HepG2 (cell line): ENCODE results near the gene AHR. TPM values are rescaled to one million over a fixed set of nuclear protein-coding genes. Genes with fewer than 3 reads are reported as not detected.

Experiments
- ATAC-seq: fragments of 200-7000 bp; cut with Tn5 transposase; 3 replicates; pipeline ENCODE4 v1.9.1; 2020; ENCODE audit warnings: mild to moderate bottlenecking, moderate library complexity
- BruUV-seq: library from RNA; stranded (reverse); fragments of 400-500 nt; replicated peaks from 2 replicates; lab custom pipeline; 2021; lab: Mats Ljungman, UMichigan
- CTCF ChIA-PET: fragments of 300-600 bp; formaldehyde crosslinking; extraction: SDS; loops from one replicate; lab custom pipeline; 2021; ENCODE audit warnings: low total read pairs, inconsistent platforms, low intra/inter-chr PET ratio; lab: Yijun Ruan, JAX
- POLR2A ChIA-PET: fragments of 350-600 bp; sonication (Branson Sonifier 250); formaldehyde crosslinking; loops from one replicate; lab custom pipeline; 2020; ENCODE audit warnings: antibody characterized with exemption, inconsistent platforms; lab: Yijun Ruan, JAX
- DNase-seq: peaks from one replicate; pipeline ENCODE4 v3.0.0-alpha.2; 2015; ENCODE audit warnings: low spot score
- FAIRE-seq: peaks from 3 replicates; lab custom pipeline; 2011; peaks lifted over from hg19 to GRCh38; lab: Jason Lieb, UNC
- H2AFZ ChIP-seq: one replicate; pipeline ENCODE4 v1.6.1; 2011; ENCODE audit warnings: low read length, inconsistent platforms
- H3K27ac ChIP-seq: fragments of 300-600 bp; 3 replicates; pipeline ENCODE4 v1.8.0; 2011; ENCODE audit warnings: mixed run types, mild to moderate bottlenecking, mixed read lengths, low read length, inconsistent platforms; ENCODE audit not compliant: insufficient read depth; ENCODE audit errors: extremely low read length
- H3K27me3 ChIP-seq, 2 experiments: fragments of 200-600 bp in 1 of 2; 2 replicates in 1 of 2; 3 replicates in 1 of 2; pipeline versions ENCODE4 v1.6.0 to v1.8.0; 2011; ENCODE audit warnings: low read length in 2 of 2, mild to moderate bottlenecking in 2 of 2, moderate library complexity in 2 of 2, inconsistent platforms in 1 of 2; ENCODE audit not compliant: insufficient read depth in 2 of 2, control insufficient read depth in 1 of 2
- H3K36me3 ChIP-seq, 2 experiments: fragments of 200-600 bp in 1 of 2; replicated peaks in 1 of 2; 2 replicates in 1 of 2; 3 replicates in 1 of 2; pipeline versions ENCODE4 v1.5.1 to v1.8.0; 2011; ENCODE audit warnings: low read length in 2 of 2, inconsistent platforms in 1 of 2; ENCODE audit not compliant: insufficient read depth in 2 of 2, control insufficient read depth in 1 of 2
- H3K4me1 ChIP-seq: 2 replicates; pipeline ENCODE4 v1.5.1; 2012; ENCODE audit warnings: low read length, inconsistent platforms; ENCODE audit not compliant: insufficient read depth
- H3K4me2 ChIP-seq: 2 replicates; pipeline ENCODE4 v1.6.0; 2011; ENCODE audit warnings: low read depth, low read length, inconsistent platforms
- H3K4me3 ChIP-seq, 3 experiments: fragments of 200-600 bp in 1 of 3; sonication (generic), shearing (Covaris generic) in 1 of 3; replicated peaks in 1 of 3; 2 replicates each; pipeline ENCODE4 v1.5.1; 2011 to 2016; ENCODE audit warnings: low read length in 3 of 3, inconsistent platforms in 2 of 3, low read depth in 2 of 3, mild to moderate bottlenecking in 2 of 3, control low read depth in 1 of 3, mixed read lengths in 1 of 3; ENCODE audit not compliant: insufficient read depth in 1 of 3
- H3K79me2 ChIP-seq: one replicate; pipeline ENCODE4 v1.6.1; 2011; ENCODE audit warnings: low read length, inconsistent platforms; ENCODE audit not compliant: insufficient read depth
- H3K9ac ChIP-seq: 2 replicates; pipeline ENCODE4 v1.6.0; 2011; ENCODE audit warnings: mild to moderate bottlenecking, low read depth, low read length, inconsistent platforms; ENCODE audit not compliant: insufficient read depth
- H3K9me3 ChIP-seq: 2 replicates; pipeline ENCODE4 v1.5.1; 2012; ENCODE audit warnings: mild to moderate bottlenecking, low read length
- H4K20me1 ChIP-seq: 2 replicates; pipeline ENCODE4 v1.6.0; 2011; ENCODE audit warnings: inconsistent platforms, mild to moderate bottlenecking, low read length, moderate library complexity; ENCODE audit not compliant: insufficient read depth
- ASH2L ChIP-seq: fragments of 300-600, 200-600 bp; sonication (generic); IDR thresholded peaks from 2 replicates; pipeline ENCODE4 v1.7.0; 2017; ENCODE audit warnings: low read depth, mild to moderate bottlenecking, moderate library complexity, mixed read lengths, low read length; ENCODE audit not compliant: insufficient read length
- CCDC6 ChIP-seq: sonication (generic); formaldehyde crosslinking; IDR thresholded peaks from 2 replicates; pipeline ENCODE4 v1.8.1; 2022; ENCODE audit warnings: mild to moderate bottlenecking, missing genetic modification reagents, moderate library complexity
- FOXP4 ChIP-seq: sonication (generic); formaldehyde crosslinking; IDR thresholded peaks from 2 replicates; pipeline ENCODE4 v1.4.0; 2020; ENCODE audit warnings: missing genetic modification reagents
- NCOR1 ChIP-seq: fragments of 200-600 bp; sonication (generic); IDR thresholded peaks from 2 replicates; pipeline ENCODE4 v1.7.0; 2017; ENCODE audit warnings: antibody characterized with exemption, low read length, borderline replicate concordance
- NR2F6 ChIP-seq, 2 experiments: IDR thresholded peaks; 2 replicates each; pipeline ENCODE4 v1.6.1; 2016; ENCODE audit warnings: antibody characterized with exemption in 1 of 2, mild to moderate bottlenecking in 1 of 2
- PAXIP1 ChIP-seq: sonication (generic); formaldehyde crosslinking; conservative IDR thresholded peaks from 2 replicates; pipeline ENCODE4 v1.4.0; 2020; ENCODE audit warnings: mild to moderate bottlenecking, missing genetic modification reagents, moderate library complexity
- ZBTB14 ChIP-seq: sonication (generic); formaldehyde crosslinking; IDR thresholded peaks from 2 replicates; pipeline ENCODE4 v1.4.0; 2020; ENCODE audit warnings: missing genetic modification reagents
- ZNF326 ChIP-seq: sonication (generic); formaldehyde crosslinking; IDR thresholded peaks from 2 replicates; pipeline ENCODE4 v1.4.0; 2020; ENCODE audit warnings: missing genetic modification reagents, borderline replicate concordance
- ZNF33B ChIP-seq: sonication (generic); formaldehyde crosslinking; IDR thresholded peaks from 2 replicates; pipeline ENCODE4 v1.5.1; 2020; ENCODE audit warnings: mild to moderate bottlenecking, missing genetic modification reagents
- ZNF562 ChIP-seq: sonication (generic); formaldehyde crosslinking; IDR thresholded peaks from 2 replicates; pipeline ENCODE4 v1.8.0; 2022; ENCODE audit warnings: missing genetic modification reagents, borderline replicate concordance
- ZNF629 ChIP-seq: sonication (generic); formaldehyde crosslinking; conservative IDR thresholded peaks from 2 replicates; pipeline ENCODE4 v1.5.0; 2020; ENCODE audit warnings: missing genetic modification reagents
- ZNF691 ChIP-seq: sonication (generic); formaldehyde crosslinking; IDR thresholded peaks from 2 replicates; pipeline ENCODE4 v1.4.0; 2020; ENCODE audit warnings: missing genetic modification reagents, low read depth, mild to moderate bottlenecking, borderline replicate concordance
- WGBS: methylation state at CpG from one replicate; pipeline ENCODE4 v1.1.6; 2017; ENCODE audit warnings: low lambda C conversion rate; 5-methylcytosine and 5-hydroxymethylcytosine counted together
- in situ Hi-C: cut with HindIII; loops from 2 replicates; pipeline ENCODE4 v1.10.0; 2017; ENCODE audit warnings: low pct_unique_long_range_greater_than_20kb; ENCODE audit not compliant: extremely low pct_ligation_motif_present
- intact Hi-C: fragments of 100-400 bp; cut with micrococcal nuclease; formaldehyde crosslinking; loops from one replicate; pipeline ENCODE4 v1.10.0; 2022; ENCODE audit not compliant: unreplicated experiment
- polyA plus RNA-seq, 8 experiments: library from polyadenylated mRNA; depleted of rRNA in 3 of 8; stranded (reverse) in 7 of 8; unstranded in 1 of 8; fragments of >200 nt; fragmentation: Illumina TruSeq in 4 of 8; extraction: Trizol in 4 of 8; gene quantifications; 2 replicates each; pipeline versions ENCODE4 v1.2.1 to v1.2.3, GENCODE V29; 2011 to 2016; ENCODE audit warnings: low read depth in 4 of 8, missing spikeins in 1 of 8, mixed read lengths in 1 of 8; ENCODE audit not compliant: insufficient read depth in 1 of 8
- total RNA-seq, 5 experiments: library from RNA; depleted of rRNA; stranded (reverse); fragments of >200 nt; fragmentation: Illumina TruSeq; extraction: Trizol; gene quantifications; 2 replicates each; pipeline ENCODE4 v1.2.3, GENCODE V29; 2016; ENCODE audit warnings: low read depth in 1 of 5

AHR gene
- total and polyA plus RNA-seq, 2 of the 13 experiments (the other 11 are each of a cell fraction or from before 2014, with no cell fraction given) = 9.0 to 31.3 TPM

GRCh38 chr7:17298840-17299482 lies 509 bp downstream of the AHR start (continued):
- TF ChIP-seq ZNF691 (CRISPR knock-in tag) = no peak

GRCh38 chr7:17299483-17299991 lies 1.1 kb downstream of the AHR start:
- FAIRE-seq (no peak), DNase-seq (no peak), ATAC-seq (peak; percentile 12)
- 0% methylated on average over 13 of the region's 13 CpGs for WGBS
- in situ Hi-C loops (no loop called here), intact Hi-C loops (loop anchor here (2.0 kb wide), 1 partner anchor 317 kb away; no protein-coding TSS in a partner anchor)
- Histone ChIP-seq H3K4me1 (peaks cover 36% of the 10 kb centered on the region), H3K4me2 (peak overlapping the region; percentile 71), H3K79me2 (peaks cover 57% of the 10 kb centered on the region), H3K9ac (peak overlapping the region; percentile 93), H3K27ac (peak overlapping the region; percentile 83), H3K4me3 (peak overlapping the region; percentile 78 to 95 (median 82)), H4K20me1 (peaks cover 52% of the 10 kb centered on the region), H2AFZ (no peak overlapping the region), H3K36me3 (no peaks in the 10 kb centered on the region), H3K9me3 (no peaks in the 10 kb centered on the region), H3K27me3 (peaks cover 0 to 2% of the 10 kb centered on the region in 2 experiments; a peak in 1 of 5 replicates)
- POLR2A ChIA-PET = interaction anchor here (0.8 to 3.2 kb wide), 5 partner anchors 9 to 200 kb away, joined by 3 to 19 read pairs (median 9); no protein-coding TSS in a partner anchor
- BruUV-seq = TSS peak; percentile 51
- CTCF ChIA-PET = no interaction called here
- TF ChIP-seq CCDC6 (CRISPR knock-in tag) = peak; percentile 19; the same call in 1 of the 2 replicates
- TF ChIP-seq ASH2L = peak; percentile 33
- 0 out of 2 replicates have a peak, but pooled peaks have one; percentile 5 for TF ChIP-seq ZBTB14 (CRISPR knock-in tag)
- no peak for TF ChIP-seq NCOR1
- TF ChIP-seq ZNF629 = 0 out of 2 replicates have a peak, but pooled peaks have one; percentile 1
- no peak for TF ChIP-seq ZNF326 (CRISPR knock-in tag)
- 0 out of 2 replicates have a peak, but pooled peaks have one; percentile 8 for TF ChIP-seq FOXP4 (CRISPR knock-in tag)
- 0 out of 2 replicates have a peak, but pooled peaks have one; percentile 5 for TF ChIP-seq ZNF562 (CRISPR knock-in tag)
- no peak for TF ChIP-seq NR2F6 (IDR thresholded peaks at IDR 0.05)
- no peak for TF ChIP-seq NR2F6 (CRISPR knock-in tag; IDR thresholded peaks at IDR 0.05)
- 0 out of 2 replicates have a peak, but pooled peaks have one; percentile 7 for TF ChIP-seq PAXIP1 (CRISPR knock-in tag)
- TF ChIP-seq ZNF33B (CRISPR knock-in tag) = 0 out of 2 replicates have a peak, but pooled peaks have one; percentile 21
